HepG2 (cell line): ENCODE data around the gene SPACA4. TPM values are rescaled to one million over a fixed set of nuclear protein-coding genes. Genes with fewer than 3 reads are reported as not detected.

Experiments used
- BRCA1 ChIP-seq: sonication (generic); formaldehyde crosslinking; IDR thresholded peaks from 2 replicates; pipeline ENCODE4 v1.4.0; 2020; ENCODE audit warnings: missing genetic modification reagents
- FOSL2 ChIP-seq: sonication (generic); formaldehyde crosslinking; IDR thresholded peaks from 2 replicates; pipeline ENCODE4 v1.4.0; 2020; ENCODE audit warnings: missing genetic modification reagents
- FOXA3 ChIP-seq: IDR thresholded peaks from 2 replicates; pipeline ENCODE4 v1.6.1; 2016; ENCODE audit warnings: missing genetic modification reagents, missing compliant biosample characterization
- GRHL1 ChIP-seq: sonication (generic); formaldehyde crosslinking; conservative IDR thresholded peaks from 2 replicates; pipeline ENCODE4 v1.8.0; 2022; ENCODE audit warnings: missing genetic modification reagents
- HMGA1 ChIP-seq: sonication (generic); formaldehyde crosslinking; conservative IDR thresholded peaks from 2 replicates; pipeline ENCODE4 v1.4.0; 2020; ENCODE audit warnings: missing genetic modification reagents
- MTA3 ChIP-seq: sonication (generic); formaldehyde crosslinking; IDR thresholded peaks from 2 replicates; pipeline ENCODE4 v1.4.0; 2020; ENCODE audit warnings: missing genetic modification reagents
- PAF1 ChIP-seq: IDR thresholded peaks from 2 replicates; pipeline ENCODE4 v1.6.1; 2016; ENCODE audit warnings: missing genetic modification reagents, missing compliant biosample characterization
- PPARG ChIP-seq: conservative IDR thresholded peaks from 2 replicates; pipeline ENCODE4 v1.6.1; 2016; ENCODE audit warnings: missing biosample characterization, missing genetic modification reagents
- SETDB1 ChIP-seq: sonication (generic); formaldehyde crosslinking; IDR thresholded peaks from 2 replicates; pipeline ENCODE4 v1.5.1; 2020; ENCODE audit warnings: missing genetic modification reagents, mild to moderate bottlenecking, borderline replicate concordance
- ZBTB7A ChIP-seq: sonication (generic); formaldehyde crosslinking; IDR thresholded peaks from 2 replicates; pipeline ENCODE4 v1.8.0; 2022; ENCODE audit warnings: mild to moderate bottlenecking, missing genetic modification reagents
- ZFAT ChIP-seq: sonication (generic); formaldehyde crosslinking; conservative IDR thresholded peaks from 2 replicates; pipeline ENCODE4 v1.8.1; 2023; ENCODE audit warnings: missing genetic modification reagents, inconsistent platforms
- ZFP36L2 ChIP-seq: sonication (generic); formaldehyde crosslinking; IDR thresholded peaks from 2 replicates; pipeline ENCODE4 v1.4.0; 2020; ENCODE audit warnings: missing genetic modification reagents
- ZNF557 ChIP-seq: sonication (generic); formaldehyde crosslinking; IDR thresholded peaks from 2 replicates; pipeline ENCODE4 v1.4.0; 2020; ENCODE audit warnings: missing genetic modification reagents
- ZNF614 ChIP-seq: IDR thresholded peaks from 2 replicates; pipeline ENCODE4 v1.6.1; 2018; ENCODE audit warnings: missing biosample characterization, missing genetic modification reagents, inconsistent platforms, borderline replicate concordance
- ZNF646 ChIP-seq: sonication (generic); formaldehyde crosslinking; IDR thresholded peaks from 2 replicates; pipeline ENCODE4 v1.9.0; 2021; ENCODE audit warnings: mild to moderate bottlenecking, missing genetic modification reagents
- ZSCAN25 ChIP-seq: sonication (generic); formaldehyde crosslinking; IDR thresholded peaks from 2 replicates; pipeline ENCODE4 v1.8.0; 2022; ENCODE audit warnings: mild to moderate bottlenecking, missing genetic modification reagents
- polyA plus RNA-seq, 8 experiments: library from polyadenylated mRNA; depleted of rRNA in 3 of 8; stranded (reverse) in 7 of 8; unstranded in 1 of 8; fragments of >200 nt; fragmentation: Illumina TruSeq in 4 of 8; extraction: Trizol in 4 of 8; gene quantifications; 2 replicates each; pipeline versions ENCODE4 v1.2.1 to v1.2.3, GENCODE V29; 2011 to 2016; ENCODE audit warnings: low read depth in 4 of 8, missing spikeins in 1 of 8, mixed read lengths in 1 of 8; ENCODE audit not compliant: insufficient read depth in 1 of 8
- total RNA-seq, 5 experiments: library from RNA; depleted of rRNA; stranded (reverse); fragments of >200 nt; fragmentation: Illumina TruSeq; extraction: Trizol; gene quantifications; 2 replicates each; pipeline ENCODE4 v1.2.3, GENCODE V29; 2016; ENCODE audit warnings: low read depth in 1 of 5
- TF ChIP-seq, protein P1 (sequence below): sonication (generic); formaldehyde crosslinking; IDR thresholded peaks from 2 replicates; pipeline ENCODE4 v1.9.0; 2021; ENCODE audit warnings: missing genetic modification reagents, borderline replicate concordance
- TF ChIP-seq, protein P2 (sequence below): sonication (generic); formaldehyde crosslinking; IDR thresholded peaks from 2 replicates; pipeline ENCODE4 v1.4.0; 2020; ENCODE audit warnings: missing genetic modification reagents

The SPACA4 gene
- total and polyA plus RNA-seq, 2 of the 13 experiments (the other 11 are each of a cell fraction or from before 2014, with no cell fraction given): not detected

DNA sequence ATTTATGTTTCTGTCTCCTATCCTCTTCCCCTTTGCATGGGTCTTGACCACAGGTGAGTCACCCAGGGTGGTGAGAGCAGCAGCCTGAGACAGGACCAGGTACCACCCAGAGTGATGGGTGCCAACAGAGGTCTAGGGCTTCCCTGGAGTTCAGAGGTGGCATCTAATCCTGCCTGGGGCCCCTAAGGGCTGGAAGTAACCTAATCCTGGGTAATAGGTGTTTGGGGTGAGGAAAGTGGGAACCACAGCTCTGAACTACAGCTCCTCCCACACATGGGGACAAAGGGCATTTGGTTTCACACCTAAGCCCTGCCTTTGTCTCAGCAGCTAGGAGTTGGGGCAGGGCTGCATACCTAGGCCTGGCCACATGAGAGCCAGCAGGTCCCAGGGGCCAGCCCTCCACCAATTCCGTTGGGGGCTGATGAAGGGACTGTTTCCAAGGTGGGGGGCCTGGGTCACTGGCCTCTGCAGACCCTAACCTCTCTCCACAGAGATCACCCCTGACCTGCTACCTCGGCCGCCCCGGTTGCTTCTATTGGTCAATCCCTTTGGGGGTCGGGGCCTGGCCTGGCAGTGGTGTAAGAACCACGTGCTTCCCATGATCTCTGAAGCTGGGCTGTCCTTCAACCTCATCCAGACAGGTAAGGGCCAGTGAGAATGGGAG lies 20.8 kb downstream of the SPACA4 start (continued):
- no peak for TF ChIP-seq ZNF646 (CRISPR knock-in tag)
- TF ChIP-seq ZSCAN25 (CRISPR knock-in tag): no peak
- TF ChIP-seq, protein P1, sequence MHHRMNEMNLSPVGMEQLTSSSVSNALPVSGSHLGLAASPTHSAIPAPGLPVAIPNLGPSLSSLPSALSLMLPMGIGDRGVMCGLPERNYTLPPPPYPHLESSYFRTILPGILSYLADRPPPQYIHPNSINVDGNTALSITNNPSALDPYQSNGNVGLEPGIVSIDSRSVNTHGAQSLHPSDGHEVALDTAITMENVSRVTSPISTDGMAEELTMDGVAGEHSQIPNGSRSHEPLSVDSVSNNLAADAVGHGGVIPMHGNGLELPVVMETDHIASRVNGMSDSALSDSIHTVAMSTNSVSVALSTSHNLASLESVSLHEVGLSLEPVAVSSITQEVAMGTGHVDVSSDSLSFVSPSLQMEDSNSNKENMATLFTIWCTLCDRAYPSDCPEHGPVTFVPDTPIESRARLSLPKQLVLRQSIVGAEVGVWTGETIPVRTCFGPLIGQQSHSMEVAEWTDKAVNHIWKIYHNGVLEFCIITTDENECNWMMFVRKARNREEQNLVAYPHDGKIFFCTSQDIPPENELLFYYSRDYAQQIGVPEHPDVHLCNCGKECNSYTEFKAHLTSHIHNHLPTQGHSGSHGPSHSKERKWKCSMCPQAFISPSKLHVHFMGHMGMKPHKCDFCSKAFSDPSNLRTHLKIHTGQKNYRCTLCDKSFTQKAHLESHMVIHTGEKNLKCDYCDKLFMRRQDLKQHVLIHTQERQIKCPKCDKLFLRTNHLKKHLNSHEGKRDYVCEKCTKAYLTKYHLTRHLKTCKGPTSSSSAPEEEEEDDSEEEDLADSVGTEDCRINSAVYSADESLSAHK (CRISPR knock-in tag): no peak
- TF ChIP-seq ZFP36L2 (CRISPR knock-in tag): no peak
- no peak for TF ChIP-seq SETDB1 (CRISPR knock-in tag)
- TF ChIP-seq MTA3: no peak
- TF ChIP-seq ZFAT (CRISPR knock-in tag): no peak
- TF ChIP-seq FOXA3 (CRISPR knock-in tag): no peak
- no peak for TF ChIP-seq BRCA1 (CRISPR knock-in tag)
- TF ChIP-seq, protein P2, sequence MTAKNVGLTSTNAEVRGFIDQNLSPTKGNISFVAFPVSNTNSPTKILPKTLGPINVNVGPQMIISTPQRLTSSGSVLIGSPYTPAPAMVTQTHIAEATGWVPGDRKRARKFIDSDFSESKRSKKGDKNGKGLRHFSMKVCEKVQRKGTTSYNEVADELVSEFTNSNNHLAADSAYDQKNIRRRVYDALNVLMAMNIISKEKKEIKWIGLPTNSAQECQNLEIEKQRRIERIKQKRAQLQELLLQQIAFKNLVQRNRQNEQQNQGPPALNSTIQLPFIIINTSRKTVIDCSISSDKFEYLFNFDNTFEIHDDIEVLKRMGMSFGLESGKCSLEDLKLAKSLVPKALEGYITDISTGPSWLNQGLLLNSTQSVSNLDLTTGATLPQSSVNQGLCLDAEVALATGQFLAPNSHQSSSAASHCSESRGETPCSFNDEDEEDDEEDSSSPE: peak; percentile 55; the same call in 1 of the 2 replicates
- TF ChIP-seq FOSL2 (CRISPR knock-in tag): peak; percentile 11; the same call in 1 of the 2 replicates
- no peak for TF ChIP-seq HMGA1
- no peak for TF ChIP-seq ZNF557 (CRISPR knock-in tag)
- 0 out of 2 replicates have a peak, but pooled peaks have one; percentile 34 for TF ChIP-seq ZNF614 (CRISPR knock-in tag)
- no peak for TF ChIP-seq ZBTB7A
- TF ChIP-seq PPARG: 0 out of 2 replicates have a peak, but pooled peaks have one; percentile 47
- no peak for TF ChIP-seq PAF1 (CRISPR knock-in tag)
- TF ChIP-seq GRHL1 (CRISPR knock-in tag): no peak
